Measurements from ENCODE around the gene RASSF8.
A peak's percentile ranks its signal among the peaks of the same experiment; 100 is the strongest.

RASSF8 gene

GRCh38 chr12:26113181-26113654 lies 154.7 kb downstream of the RASSF8 start:
- Histone ChIP-seq H3K4me1 (ENCODE audit: control insufficient read depth in 1 of 2, insufficient read depth in 2 of 2, low read length in 2 of 2) (peaks cover 6 to 9% of the 10 kb centered on the region in 2 donors), H3K9me3 (ENCODE audit: control insufficient read depth in 1 of 2, low read length in 2 of 2) (no peaks in the 10 kb centered on the region), H3K27me3 (ENCODE audit: low read depth, low read length) (no peaks in the 10 kb centered on the region), H3K4me3 (ENCODE audit: low read depth in 1 of 2, low read length in 2 of 2) (peak overlapping the region; percentile 56 to 58), H3K27ac (ENCODE audit: low read length) (peak overlapping the region; percentile 88), H3K36me3 (ENCODE audit: control insufficient read depth in 1 of 2, insufficient read depth in 2 of 2, low read length in 2 of 2) (no peaks in the 10 kb centered on the region)

- no peaks in the 10 kb centered on the region for H3K9me3 ChIP-seq (ENCODE audit: control insufficient read depth in 1 of 2, low read length in 2 of 2)
- peak overlapping the region; percentile 88 for H3K27ac ChIP-seq (ENCODE audit: low read length)
- no peaks in the 10 kb centered on the region for H3K27me3 ChIP-seq (ENCODE audit: low read depth, low read length)
- peaks cover 6 to 9% of the 10 kb centered on the region in 2 donors for H3K4me1 ChIP-seq (ENCODE audit: control insufficient read depth in 1 of 2, insufficient read depth in 2 of 2, low read length in 2 of 2)
- peak overlapping the region; percentile 56 to 58 for H3K4me3 ChIP-seq (ENCODE audit: low read depth in 1 of 2, low read length in 2 of 2)
- no peaks in the 10 kb centered on the region for H3K36me3 ChIP-seq (ENCODE audit: control insufficient read depth in 1 of 2, insufficient read depth in 2 of 2, low read length in 2 of 2)
Measured at GRCh38 chr12:26113853-26114719, 155.6 kb downstream of the RASSF8 start.

- Histone ChIP-seq H3K4me3 (ENCODE audit: low read depth in 1 of 2, low read length in 2 of 2) (peak overlapping the region; percentile 34 to 58), H3K9me3 (ENCODE audit: control insufficient read depth in 1 of 2, low read length in 2 of 2) (no peaks in the 10 kb centered on the region), H3K27ac (ENCODE audit: low read length) (peak overlapping the region; percentile 82), H3K4me1 (ENCODE audit: control insufficient read depth in 1 of 2, insufficient read depth in 2 of 2, low read length in 2 of 2) (peaks cover 9 to 12% of the 10 kb centered on the region in 2 donors), H3K36me3 (ENCODE audit: control insufficient read depth in 1 of 2, insufficient read depth in 2 of 2, low read length in 2 of 2) (no peaks in the 10 kb centered on the region), H3K27me3 (ENCODE audit: low read depth, low read length) (no peaks in the 10 kb centered on the region)
Measured at GRCh38 chr12:26114720-26115401, 156.4 kb downstream of the RASSF8 start.

- H3K9me3 ChIP-seq (ENCODE audit: control insufficient read depth in 1 of 2, low read length in 2 of 2) = no peaks in the 10 kb centered on the region
- H3K36me3 ChIP-seq (ENCODE audit: control insufficient read depth in 1 of 2, insufficient read depth in 2 of 2, low read length in 2 of 2) = no peaks in the 10 kb centered on the region
- H3K4me1 ChIP-seq (ENCODE audit: control insufficient read depth in 1 of 2, insufficient read depth in 2 of 2, low read length in 2 of 2) = peaks cover 13 to 14% of the 10 kb centered on the region in 2 donors
- H3K27ac ChIP-seq (ENCODE audit: low read length) = no peak overlapping the region
- peaks cover 4% of the 10 kb centered on the region for H3K27me3 ChIP-seq (ENCODE audit: low read depth, low read length)
- no peak overlapping the region for H3K4me3 ChIP-seq (ENCODE audit: low read depth in 1 of 2, low read length in 2 of 2)
Measured at GRCh38 chr12:26116829-26117715, 158.6 kb downstream of the RASSF8 start.

GRCh38 chr12:26118308-26118707 lies 159.8 kb downstream of the RASSF8 start:
- Histone ChIP-seq H3K27me3 (ENCODE audit: low read depth, low read length) (peaks cover 9% of the 10 kb centered on the region), H3K27ac (ENCODE audit: low read length) (no peak overlapping the region), H3K4me1 (ENCODE audit: control insufficient read depth in 1 of 2, insufficient read depth in 2 of 2, low read length in 2 of 2) (peaks cover 9 to 10% of the 10 kb centered on the region in 2 donors), H3K4me3 (ENCODE audit: low read depth in 1 of 2, low read length in 2 of 2) (no peak overlapping the region), H3K36me3 (ENCODE audit: control insufficient read depth in 1 of 2, insufficient read depth in 2 of 2, low read length in 2 of 2) (no peaks in the 10 kb centered on the region), H3K9me3 (ENCODE audit: control insufficient read depth in 1 of 2, low read length in 2 of 2) (no peaks in the 10 kb centered on the region)

- peaks cover 7 to 11% of the 10 kb centered on the region in 2 donors for H3K4me1 ChIP-seq (ENCODE audit: control insufficient read depth in 1 of 2, insufficient read depth in 2 of 2, low read length in 2 of 2)
- no peaks in the 10 kb centered on the region for H3K9me3 ChIP-seq (ENCODE audit: control insufficient read depth in 1 of 2, low read length in 2 of 2)
- peaks cover 14% of the 10 kb centered on the region for H3K27me3 ChIP-seq (ENCODE audit: low read depth, low read length)
- H3K27ac ChIP-seq (ENCODE audit: low read length) = peak overlapping the region; percentile 67
- no peaks in the 10 kb centered on the region for H3K36me3 ChIP-seq (ENCODE audit: control insufficient read depth in 1 of 2, insufficient read depth in 2 of 2, low read length in 2 of 2)
- H3K4me3 ChIP-seq (ENCODE audit: low read depth in 1 of 2, low read length in 2 of 2) = no peak overlapping the region
Measured at GRCh38 chr12:26119391-26119989, 161.0 kb downstream of the RASSF8 start.

- Histone ChIP-seq H3K9me3 (ENCODE audit: control insufficient read depth in 1 of 2, low read length in 2 of 2) (no peaks in the 10 kb centered on the region), H3K27me3 (ENCODE audit: low read depth, low read length) (peaks cover 16% of the 10 kb centered on the region), H3K4me3 (ENCODE audit: low read depth in 1 of 2, low read length in 2 of 2) (no peak overlapping the region), H3K27ac (ENCODE audit: low read length) (peak overlapping the region; percentile 74), H3K4me1 (ENCODE audit: control insufficient read depth in 1 of 2, insufficient read depth in 2 of 2, low read length in 2 of 2) (peaks cover 8 to 15% of the 10 kb centered on the region in 2 donors), H3K36me3 (ENCODE audit: control insufficient read depth in 1 of 2, insufficient read depth in 2 of 2, low read length in 2 of 2) (no peaks in the 10 kb centered on the region)
Measured at GRCh38 chr12:26120561-26121274, 162.2 kb downstream of the RASSF8 start.

GRCh38 chr12:26121323-26122060 lies 163.0 kb downstream of the RASSF8 start:
- H3K4me3 ChIP-seq (ENCODE audit: low read depth in 1 of 2, low read length in 2 of 2) = peak overlapping the region; percentile 55 to 66
- H3K9me3 ChIP-seq (ENCODE audit: control insufficient read depth in 1 of 2, low read length in 2 of 2) = no peaks in the 10 kb centered on the region
- H3K27me3 ChIP-seq (ENCODE audit: low read depth, low read length) = peaks cover 16% of the 10 kb centered on the region
- no peaks in the 10 kb centered on the region for H3K36me3 ChIP-seq (ENCODE audit: control insufficient read depth in 1 of 2, insufficient read depth in 2 of 2, low read length in 2 of 2)
- peaks cover 8 to 15% of the 10 kb centered on the region in 2 donors for H3K4me1 ChIP-seq (ENCODE audit: control insufficient read depth in 1 of 2, insufficient read depth in 2 of 2, low read length in 2 of 2)
- peak overlapping the region; percentile 74 for H3K27ac ChIP-seq (ENCODE audit: low read length)

- Histone ChIP-seq H3K36me3 (ENCODE audit: control insufficient read depth in 1 of 2, insufficient read depth in 2 of 2, low read length in 2 of 2) (no peaks in the 10 kb centered on the region), H3K4me3 (ENCODE audit: low read depth in 1 of 2, low read length in 2 of 2) (peak overlapping the region; percentile 55 to 66), H3K27ac (ENCODE audit: low read length) (peak overlapping the region; percentile 74), H3K4me1 (ENCODE audit: control insufficient read depth in 1 of 2, insufficient read depth in 2 of 2, low read length in 2 of 2) (peaks cover 8 to 19% of the 10 kb centered on the region in 2 donors), H3K9me3 (ENCODE audit: control insufficient read depth in 1 of 2, low read length in 2 of 2) (no peaks in the 10 kb centered on the region), H3K27me3 (ENCODE audit: low read depth, low read length) (peaks cover 16% of the 10 kb centered on the region)
Measured at GRCh38 chr12:26122061-26122680, 163.7 kb downstream of the RASSF8 start.

Data from muscle layer of duodenum (tissue), 2 donors.